Activated T-cell treated with anti-CD3 and anti-CD28 coated beads, Interleukin-2, amount 50 U/mL, for 4 hours (primary cell): ENCODE measurements around the gene PROSER2. TPM values are rescaled to one million over a fixed set of nuclear protein-coding genes. Genes with fewer than 3 reads are reported as not detected.
"Not testable (repeated sequence)": the region's sequence is repeated elsewhere in the genome, so short reads cannot be mapped to it uniquely, and the experiment has no call there.

Source experiments
- ATAC-seq, 2 donors: fragments of 200-7000 bp; cut with Tn5 transposase; one replicate each; pipeline ENCODE4 v1.10.0; 2021
- DNase-seq: peaks from one replicate; pipeline ENCODE4 v3.0.0-alpha.2; 2020
- H3K27me3 Mint-ChIP-seq: one replicate; pipeline ENCODE4 v1.8.0; 2021; ENCODE audit warnings: low read depth, mixed read lengths
- H3K36me3 Mint-ChIP-seq: one replicate; pipeline ENCODE4 v1.8.0; 2022; ENCODE audit warnings: mixed read lengths; ENCODE audit not compliant: insufficient read depth
- H3K4me1 Mint-ChIP-seq: one replicate; pipeline ENCODE4 v1.8.0; 2021; ENCODE audit warnings: low read depth, mixed read lengths
- H3K4me3 Mint-ChIP-seq: one replicate; pipeline ENCODE4 v1.8.0; 2021; ENCODE audit warnings: mild to moderate bottlenecking, moderate library complexity, mixed read lengths
- H3K9me3 Mint-ChIP-seq: one replicate; pipeline ENCODE4 v1.8.0; 2021; ENCODE audit warnings: mixed read lengths
- total RNA-seq, 3 donors: library from RNA; stranded (reverse); gene quantifications; one replicate each; pipeline ENCODE4 v1.2.1, GENCODE V29; 2021

PROSER2 gene
- total RNA-seq, 3 donors from 2014 or later = 0.76 to 3.5 (median 1.9) TPM

- Mint-ChIP-seq H3K9me3 (no peaks in the 10 kb centered on the region), H3K36me3 (no peaks in the 10 kb centered on the region), H3K27me3 (peaks cover 7% of the 10 kb centered on the region), H3K4me1 (peaks cover 8% of the 10 kb centered on the region), H3K4me3 (no peak overlapping the region)
- DNase-seq (no peak), ATAC-seq (no peak)
Measured at GRCh38 chr10:11835704-11836103, 12.5 kb downstream of the PROSER2 start.

GRCh38 chr10:11837372-11838161, 14.4 kb downstream of the PROSER2 start:
- no peaks in the 10 kb centered on the region for H3K9me3 Mint-ChIP-seq
- H3K4me1 Mint-ChIP-seq = peaks cover 8% of the 10 kb centered on the region
- H3K36me3 Mint-ChIP-seq = no peaks in the 10 kb centered on the region
- ATAC-seq = no peak
- no peak for DNase-seq
- no peak overlapping the region for H3K4me3 Mint-ChIP-seq
- H3K27me3 Mint-ChIP-seq = peaks cover 3% of the 10 kb centered on the region

- peaks cover 8% of the 10 kb centered on the region for H3K4me1 Mint-ChIP-seq
- H3K9me3 Mint-ChIP-seq = no peaks in the 10 kb centered on the region
- H3K4me3 Mint-ChIP-seq = no peak overlapping the region
- peaks cover 3% of the 10 kb centered on the region for H3K27me3 Mint-ChIP-seq
- no peaks in the 10 kb centered on the region for H3K36me3 Mint-ChIP-seq
- no peak for ATAC-seq
- DNase-seq = no peak
Measured at GRCh38 chr10:11838298-11838852, 15.2 kb downstream of the PROSER2 start.

GRCh38 chr10:11841375-11841774, 18.2 kb downstream of the PROSER2 start:
- DNase-seq (no peak), ATAC-seq (no peak)
- Mint-ChIP-seq H3K36me3 (no peaks in the 10 kb centered on the region), H3K27me3 (peaks cover 7% of the 10 kb centered on the region), H3K4me3 (no peak overlapping the region), H3K9me3 (no peaks in the 10 kb centered on the region), H3K4me1 (peaks cover 17% of the 10 kb centered on the region)

DNA sequence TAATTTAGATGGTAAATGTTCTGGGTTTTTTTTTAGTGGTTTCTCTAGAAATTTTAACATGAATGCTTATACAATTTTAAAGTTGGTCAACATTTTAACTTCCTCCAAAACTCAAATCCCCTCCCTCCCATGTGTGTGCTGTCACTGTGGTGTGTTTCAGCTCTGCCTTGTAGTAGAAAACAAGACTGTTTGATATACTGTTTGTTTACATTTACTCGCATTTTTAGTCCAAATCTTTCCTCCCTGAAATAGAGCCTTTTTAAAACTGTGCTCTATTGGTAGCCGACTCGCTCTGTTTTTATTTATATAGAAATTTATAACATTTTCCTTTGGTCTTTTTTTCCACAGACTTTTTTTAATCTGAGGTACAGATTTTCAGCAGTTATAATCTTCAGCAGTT, 19.3 kb downstream of the PROSER2 start:
- Mint-ChIP-seq H3K4me3 (no peak overlapping the region), H3K4me1 (peaks cover 14% of the 10 kb centered on the region), H3K9me3 (no peaks in the 10 kb centered on the region), H3K36me3 (no peaks in the 10 kb centered on the region), H3K27me3 (peaks cover 11% of the 10 kb centered on the region)
- DNase-seq (no peak), ATAC-seq (no peak)

- no peaks in the 10 kb centered on the region for H3K9me3 Mint-ChIP-seq
- ATAC-seq = no peak
- no peak overlapping the region for H3K4me3 Mint-ChIP-seq
- peaks cover 11% of the 10 kb centered on the region for H3K4me1 Mint-ChIP-seq
- no peak for DNase-seq
- no peaks in the 10 kb centered on the region for H3K36me3 Mint-ChIP-seq
- H3K27me3 Mint-ChIP-seq = peaks cover 18% of the 10 kb centered on the region
Measured at GRCh38 chr10:11845113-11845512, 22.0 kb downstream of the PROSER2 start.

DNA sequence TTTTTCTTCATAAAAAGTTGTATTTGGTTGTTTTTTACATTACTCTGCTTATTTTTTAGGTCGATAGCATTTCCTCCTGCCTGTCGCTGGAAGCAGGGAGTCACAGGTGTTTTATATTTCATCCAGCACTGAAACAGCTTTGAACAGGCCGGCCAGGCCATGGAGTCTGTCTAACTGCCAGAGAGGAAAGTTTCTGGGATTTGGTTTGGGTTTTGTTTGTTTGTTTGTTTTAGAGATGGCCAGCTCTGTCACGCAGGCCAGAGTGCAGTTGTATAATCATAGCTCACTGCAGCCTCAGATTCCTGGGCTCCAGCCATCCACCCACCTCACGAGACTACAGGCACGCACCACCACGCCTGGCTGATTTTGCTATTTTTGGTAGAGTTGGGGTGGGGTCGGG, 23.4 kb downstream of the PROSER2 start:
- DNase-seq (no peak), ATAC-seq (no peak)
- Mint-ChIP-seq H3K9me3 (no peaks in the 10 kb centered on the region), H3K4me3 (no peak overlapping the region), H3K27me3 (peaks cover 20% of the 10 kb centered on the region), H3K36me3 (no peaks in the 10 kb centered on the region), H3K4me1 (peaks cover 11% of the 10 kb centered on the region)

GRCh38 chr10:11849277-11849676, 26.1 kb downstream of the PROSER2 start:
- Mint-ChIP-seq H3K9me3 (no peaks in the 10 kb centered on the region), H3K4me1 (peaks cover 11% of the 10 kb centered on the region), H3K4me3 (no peak overlapping the region), H3K27me3 (peaks cover 27% of the 10 kb centered on the region), H3K36me3 (no peaks in the 10 kb centered on the region)
- no peak for DNase-seq
- ATAC-seq = no peak

- Mint-ChIP-seq H3K36me3 (no peaks in the 10 kb centered on the region), H3K4me3 (no peak overlapping the region), H3K9me3 (no peaks in the 10 kb centered on the region), H3K27me3 (peaks cover 27% of the 10 kb centered on the region), H3K4me1 (peaks cover 11% of the 10 kb centered on the region)
- no peak for DNase-seq
- ATAC-seq = no peak
Measured at GRCh38 chr10:11849911-11850310, 26.8 kb downstream of the PROSER2 start.

DNA sequence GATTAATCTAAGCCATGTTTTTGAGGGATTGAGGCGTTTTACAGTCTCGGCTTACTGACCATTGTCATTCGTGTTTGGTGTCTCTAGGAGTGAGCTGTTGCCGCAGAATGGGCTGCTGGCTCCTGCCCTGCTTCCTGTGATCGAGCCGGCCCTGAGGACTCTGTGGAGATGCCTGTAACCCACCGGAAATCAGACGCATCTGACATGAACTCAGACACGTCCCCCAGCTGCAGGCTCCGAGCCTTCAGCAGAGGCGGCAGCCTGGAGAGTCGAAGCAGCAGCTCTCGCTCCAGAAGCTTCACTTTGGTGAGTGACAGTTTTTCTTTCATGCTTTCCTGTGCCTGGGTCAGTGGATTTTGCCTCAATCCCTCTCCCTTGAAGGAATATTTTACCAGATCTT, 28.8 kb downstream of the PROSER2 start:
- H3K4me1 Mint-ChIP-seq = no peaks in the 10 kb centered on the region
- ATAC-seq = no peak
- no peak for DNase-seq
- no peak overlapping the region for H3K4me3 Mint-ChIP-seq
- no peaks in the 10 kb centered on the region for H3K9me3 Mint-ChIP-seq
- peaks cover 19% of the 10 kb centered on the region for H3K27me3 Mint-ChIP-seq
- H3K36me3 Mint-ChIP-seq = no peaks in the 10 kb centered on the region

DNA sequence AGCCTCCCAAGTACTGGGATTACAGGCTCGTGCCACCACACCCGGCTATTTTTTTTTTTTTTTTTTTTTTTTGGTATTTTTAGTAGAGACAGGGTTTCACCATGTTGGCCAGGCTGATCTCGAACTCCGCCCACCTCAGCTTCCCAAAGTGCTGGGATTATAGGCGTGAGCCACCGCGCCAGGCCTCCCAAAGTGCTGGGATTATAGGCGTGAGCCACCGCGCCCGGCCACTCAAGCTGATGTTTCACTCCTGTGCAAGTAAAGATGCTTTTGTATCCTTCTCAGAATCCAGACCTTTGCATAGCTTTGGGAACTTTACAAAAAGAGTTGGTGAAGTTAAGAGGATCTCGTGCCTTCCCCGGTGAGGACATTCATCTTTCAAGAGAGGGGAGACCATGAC, 29.5 kb downstream of the PROSER2 start:
- not testable (repeated sequence) for H3K9me3 Mint-ChIP-seq, H3K4me1 Mint-ChIP-seq, H3K36me3 Mint-ChIP-seq, DNase-seq, H3K4me3 Mint-ChIP-seq, ATAC-seq
- peaks cover 16% of the 10 kb centered on the region for H3K27me3 Mint-ChIP-seq

GRCh38 chr10:11853468-11853867, 30.3 kb downstream of the PROSER2 start:
- no peaks in the 10 kb centered on the region for H3K4me1 Mint-ChIP-seq
- no peaks in the 10 kb centered on the region for H3K36me3 Mint-ChIP-seq
- peaks cover 14% of the 10 kb centered on the region for H3K27me3 Mint-ChIP-seq
- no peak overlapping the region for H3K4me3 Mint-ChIP-seq
- no peaks in the 10 kb centered on the region for H3K9me3 Mint-ChIP-seq
- no peak for ATAC-seq
- DNase-seq = no peak

- no peaks in the 10 kb centered on the region for H3K9me3 Mint-ChIP-seq
- H3K4me3 Mint-ChIP-seq = no peak overlapping the region
- no peaks in the 10 kb centered on the region for H3K4me1 Mint-ChIP-seq
- no peaks in the 10 kb centered on the region for H3K36me3 Mint-ChIP-seq
- ATAC-seq = no peak
- H3K27me3 Mint-ChIP-seq = peaks cover 13% of the 10 kb centered on the region
- no peak for DNase-seq
Measured at GRCh38 chr10:11854301-11854700, 31.1 kb downstream of the PROSER2 start.

DNA sequence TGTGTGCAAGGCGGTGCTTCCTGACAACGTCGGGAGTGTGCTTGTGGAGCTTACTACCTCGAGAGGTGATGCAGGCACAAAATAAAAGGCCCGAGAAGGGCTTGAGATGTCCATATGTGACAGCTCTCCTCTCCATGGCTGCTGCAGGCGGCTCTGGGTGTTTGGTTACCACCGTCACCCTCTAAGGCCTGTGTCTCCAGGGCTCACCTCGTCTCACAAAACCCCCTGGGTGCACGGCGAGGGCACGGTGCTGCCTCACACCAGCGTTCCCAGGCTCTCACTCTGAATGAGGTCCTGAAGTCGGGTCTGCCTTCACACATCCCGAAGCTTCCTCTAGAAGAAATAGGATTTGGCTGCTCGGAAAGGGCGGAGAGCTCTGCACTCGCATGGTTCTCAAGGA, 32.9 kb downstream of the PROSER2 start:
- no peaks in the 10 kb centered on the region for H3K9me3 Mint-ChIP-seq
- H3K4me1 Mint-ChIP-seq = peaks cover under 1% of the 10 kb centered on the region
- no peak overlapping the region for H3K4me3 Mint-ChIP-seq
- ATAC-seq (no peak), DNase-seq (no peak)
- H3K36me3 Mint-ChIP-seq = no peaks in the 10 kb centered on the region
- peaks cover 7% of the 10 kb centered on the region for H3K27me3 Mint-ChIP-seq

GRCh38 chr10:11856678-11857077, 33.5 kb downstream of the PROSER2 start:
- ATAC-seq (no peak), DNase-seq (no peak)
- Mint-ChIP-seq H3K4me3 (no peak overlapping the region), H3K4me1 (peaks cover 4% of the 10 kb centered on the region), H3K27me3 (peaks cover 7% of the 10 kb centered on the region), H3K9me3 (no peaks in the 10 kb centered on the region), H3K36me3 (no peaks in the 10 kb centered on the region)
